GM12878 (cell line): Measurements from ENCODE around the gene TMEM138. TPM values are rescaled to one million over a fixed set of nuclear protein-coding genes. Genes with fewer than 3 reads are reported as not detected.

Experiments
- ATAC-seq: fragments of 200-7000 bp; cut with Tn5 transposase; 3 replicates; pipeline ENCODE4 v1.9.1; 2020; ENCODE audit warnings: mild to moderate bottlenecking, moderate library complexity
- BruUV-seq: library from RNA; stranded (reverse); fragments of 400-500 nt; replicated peaks from 2 replicates; lab custom pipeline; 2021; lab: Mats Ljungman, UMichigan
- CTCF ChIA-PET: fragments of 300-600 bp; sonication (Branson Sonifier 250); formaldehyde crosslinking; extraction: SDS; loops from one replicate; lab custom pipeline; 2021; ENCODE audit warnings: inconsistent platforms; lab: Yijun Ruan, JAX
- POLR2A ChIA-PET: fragments of 350-600 bp; formaldehyde crosslinking; extraction: SDS; loops from one replicate; lab custom pipeline; 2021; ENCODE audit warnings: inconsistent platforms; lab: Charles Lee
- RAD21 ChIA-PET: fragments of 300-600 bp; sonication (Branson Sonifier 250); formaldehyde crosslinking; loops from one replicate; lab custom pipeline; 2023; ENCODE audit warnings: antibody characterized with exemption; ENCODE audit not compliant: unreplicated experiment; lab: Charles Lee
- SMC1A ChIA-PET: fragments of 300-600 bp; sonication (Branson Sonifier 250); formaldehyde crosslinking; loops from one replicate; lab custom pipeline; 2023; ENCODE audit not compliant: unreplicated experiment, uncharacterized antibody; lab: Charles Lee
- DNase-seq: peaks from one replicate; pipeline ENCODE4 v3.0.0-alpha.2; 2011; ENCODE audit warnings: low read depth, low spot score
- FAIRE-seq: peaks from 3 replicates; lab custom pipeline; 2011; peaks lifted over from hg19 to GRCh38; lab: Jason Lieb, UNC
- H2AFZ ChIP-seq: 2 replicates; pipeline ENCODE4 v1.6.0; 2011; ENCODE audit warnings: low read depth, low read length, control low read depth; ENCODE audit not compliant: control insufficient read depth
- H3K27ac ChIP-seq: 2 replicates; pipeline ENCODE4 v1.5.1; 2011; ENCODE audit warnings: control low read depth; ENCODE audit not compliant: control insufficient read depth, insufficient read depth
- H3K27me3 ChIP-seq, 2 experiments: replicated peaks in 1 of 2; 2 replicates each; pipeline versions ENCODE4 v1.6.0 to v1.6.1; 2011; ENCODE audit warnings: low read length in 1 of 2; ENCODE audit not compliant: control insufficient read depth in 2 of 2, insufficient read depth in 2 of 2
- H3K36me3 ChIP-seq, 2 experiments: 2 replicates each; pipeline ENCODE4 v1.5.1; 2011; ENCODE audit warnings: low read length in 1 of 2; ENCODE audit not compliant: control insufficient read depth in 2 of 2, insufficient read depth in 2 of 2
- H3K4me1 ChIP-seq: 2 replicates; pipeline ENCODE4 v1.6.1; 2011; ENCODE audit warnings: mild to moderate bottlenecking, low read length, moderate library complexity, mixed read lengths; ENCODE audit not compliant: control insufficient read depth, insufficient read depth
- H3K4me2 ChIP-seq: 2 replicates; pipeline ENCODE4 v1.6.0; 2011; ENCODE audit warnings: control low read depth; ENCODE audit not compliant: control insufficient read depth, insufficient read depth
- H3K4me3 ChIP-seq: fragments of 200-600 bp; sonication (generic); 2 replicates; pipeline ENCODE4 v1.5.1; 2016
- H3K79me2 ChIP-seq: 2 replicates; pipeline ENCODE4 v1.6.0; 2011; ENCODE audit warnings: low read length; ENCODE audit not compliant: control insufficient read depth, insufficient read depth
- H3K9ac ChIP-seq: 2 replicates; pipeline ENCODE4 v1.8.0; 2011; ENCODE audit warnings: low read length, control low read depth, mixed read lengths; ENCODE audit not compliant: control insufficient read depth, insufficient read depth
- H3K9me3 ChIP-seq: replicated peaks from 3 replicates; pipeline ENCODE4 v1.5.1; 2011; ENCODE audit warnings: mild to moderate bottlenecking, low read length; ENCODE audit not compliant: control insufficient read depth, insufficient read depth
- H4K20me1 ChIP-seq: 2 replicates; pipeline ENCODE4 v1.6.0; 2011; ENCODE audit not compliant: control insufficient read depth, insufficient read depth
- CHD4 ChIP-seq: fragments of 200-600 bp; sonication (generic); IDR thresholded peaks from 2 replicates; pipeline ENCODE4 v1.6.1; 2016; ENCODE audit warnings: mild to moderate bottlenecking
- GATAD2B ChIP-seq: fragments of 450-650 bp; conservative IDR thresholded peaks from 2 replicates; pipeline ENCODE4 v1.6.1; 2017; ENCODE audit warnings: low read depth, mild to moderate bottlenecking, moderate library complexity
- SUPT20H ChIP-seq: IDR thresholded peaks from 2 replicates; pipeline ENCODE4 v1.6.1; 2011; ENCODE audit warnings: low read depth, mild to moderate bottlenecking, low read length, moderate library complexity, borderline replicate concordance; ENCODE audit not compliant: control insufficient read depth
- ZNF217 ChIP-seq: fragments of 450-650 bp; IDR thresholded peaks from 2 replicates; pipeline ENCODE4 v1.6.1; 2017; ENCODE audit warnings: antibody characterized with exemption, mild to moderate bottlenecking
- WGBS: methylation state at CpG from one replicate; pipeline ENCODE4 v1.1.6; 2016; ENCODE audit warnings: low lambda C conversion rate; ENCODE audit not compliant: insufficient replicate concordance, insufficient coverage; ENCODE audit errors: missing lambda C conversion rate; 5-methylcytosine and 5-hydroxymethylcytosine counted together
- in situ Hi-C: fragments of 300-500 bp; cut with MboI; formaldehyde crosslinking; loops from 9 replicates; pipeline ENCODE4 v1.14.3; 2018; ENCODE audit warnings: mixed read lengths
- intact Hi-C: fragments of 100-400 bp; cut with micrococcal nuclease; formaldehyde crosslinking; loops from one replicate; pipeline ENCODE4 v1.14.2; 2022; ENCODE audit not compliant: unreplicated experiment
- polyA plus RNA-seq, 11 experiments: library from polyadenylated mRNA; depleted of rRNA in 4 of 11; unstranded in 6 of 11; stranded (reverse) in 5 of 11; fragments of >200 nt; fragmentation: Nextera tagmentation in 4 of 11; fragmentation: Illumina TruSeq in 1 of 11; extraction: Ambion mirVana in 4 of 11; extraction: Trizol in 1 of 11; gene quantifications; 1 replicate in 1 of 11; 2 replicates in 10 of 11; pipeline versions ENCODE4 v1.2.1 to v1.2.3, GENCODE V29; 2011 to 2016; ENCODE audit warnings: inconsistent platforms in 2 of 11, missing spikeins in 2 of 11, low read depth in 1 of 11
- total RNA-seq, 4 experiments: library from RNA; depleted of rRNA in 3 of 4; stranded (reverse); fragments of >200 nt in 3 of 4; fragmentation: Illumina TruSeq in 1 of 4; extraction: Trizol in 1 of 4; gene quantifications; 2 replicates each; pipeline versions ENCODE4 v1.2.1 to v1.2.3, GENCODE V29; 2013 to 2021
- TF ChIP-seq, protein P1 (sequence below): fragments of 150-350 bp; IDR thresholded peaks from 2 replicates; pipeline ENCODE4 v1.6.1; 2016; ENCODE audit warnings: low read depth, low read length
- TF ChIP-seq, protein P2 (sequence below): IDR thresholded peaks from 2 replicates; pipeline ENCODE4 v1.6.1; 2011; ENCODE audit warnings: low read depth, mild to moderate bottlenecking, low read length, moderate library complexity, borderline replicate concordance; ENCODE audit errors: extremely low read depth

TMEM138 gene
- total and polyA plus RNA-seq, 10 of the 15 experiments (the other 5 are each of a cell fraction or from before 2014, with no cell fraction given) = 28.5 to 116 (median 73.4) TPM

DNA sequence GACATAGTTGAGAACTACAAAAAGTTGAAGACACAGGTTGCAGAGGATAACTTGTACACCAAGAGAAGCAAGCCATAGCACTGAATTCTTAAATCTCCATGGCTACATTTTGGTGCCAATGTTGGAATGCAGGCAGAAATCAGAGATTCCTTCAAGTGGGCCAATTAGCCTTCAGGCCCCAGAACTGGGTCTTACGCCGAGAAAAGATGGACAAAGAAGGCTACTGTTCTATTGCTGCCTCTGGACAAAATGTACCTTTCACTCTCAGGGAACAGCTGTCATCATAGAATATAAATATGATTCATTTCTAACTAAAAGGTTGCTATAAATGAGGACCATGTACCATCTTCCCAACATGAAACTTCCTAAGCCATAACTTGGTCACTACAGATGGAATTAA, 43.9 kb downstream of the TMEM138 start:
- ATAC-seq (no peak), FAIRE-seq (no peak), DNase-seq (no peak)
- Histone ChIP-seq H3K27me3 (no peaks in the 10 kb centered on the region), H2AFZ (no peak overlapping the region), H3K36me3 (peaks cover 27 to 46% of the 10 kb centered on the region in 2 experiments), H3K4me2 (no peak overlapping the region), H3K9me3 (no peaks in the 10 kb centered on the region), H3K4me1 (no peaks in the 10 kb centered on the region), H3K79me2 (no peaks in the 10 kb centered on the region), H4K20me1 (no peaks in the 10 kb centered on the region; the same call in 1 of the 2 replicates), H3K27ac (no peak overlapping the region)
- SMC1A ChIA-PET = no interaction called here
- RAD21 ChIA-PET = no interaction called here
- POLR2A ChIA-PET = no interaction called here
- CTCF ChIA-PET = interaction anchor here (2.1 kb wide), 1 partner anchor 30 kb away, joined by 5 read pairs; no protein-coding TSS in a partner anchor
- in situ Hi-C loops = no loop called here
- 97% methylated on average over 2 of the region's 2 CpGs for WGBS
- TF ChIP-seq CHD4 = no peak
- no peak for TF ChIP-seq SUPT20H
- TF ChIP-seq GATAD2B = no peak
- TF ChIP-seq, protein P1, sequence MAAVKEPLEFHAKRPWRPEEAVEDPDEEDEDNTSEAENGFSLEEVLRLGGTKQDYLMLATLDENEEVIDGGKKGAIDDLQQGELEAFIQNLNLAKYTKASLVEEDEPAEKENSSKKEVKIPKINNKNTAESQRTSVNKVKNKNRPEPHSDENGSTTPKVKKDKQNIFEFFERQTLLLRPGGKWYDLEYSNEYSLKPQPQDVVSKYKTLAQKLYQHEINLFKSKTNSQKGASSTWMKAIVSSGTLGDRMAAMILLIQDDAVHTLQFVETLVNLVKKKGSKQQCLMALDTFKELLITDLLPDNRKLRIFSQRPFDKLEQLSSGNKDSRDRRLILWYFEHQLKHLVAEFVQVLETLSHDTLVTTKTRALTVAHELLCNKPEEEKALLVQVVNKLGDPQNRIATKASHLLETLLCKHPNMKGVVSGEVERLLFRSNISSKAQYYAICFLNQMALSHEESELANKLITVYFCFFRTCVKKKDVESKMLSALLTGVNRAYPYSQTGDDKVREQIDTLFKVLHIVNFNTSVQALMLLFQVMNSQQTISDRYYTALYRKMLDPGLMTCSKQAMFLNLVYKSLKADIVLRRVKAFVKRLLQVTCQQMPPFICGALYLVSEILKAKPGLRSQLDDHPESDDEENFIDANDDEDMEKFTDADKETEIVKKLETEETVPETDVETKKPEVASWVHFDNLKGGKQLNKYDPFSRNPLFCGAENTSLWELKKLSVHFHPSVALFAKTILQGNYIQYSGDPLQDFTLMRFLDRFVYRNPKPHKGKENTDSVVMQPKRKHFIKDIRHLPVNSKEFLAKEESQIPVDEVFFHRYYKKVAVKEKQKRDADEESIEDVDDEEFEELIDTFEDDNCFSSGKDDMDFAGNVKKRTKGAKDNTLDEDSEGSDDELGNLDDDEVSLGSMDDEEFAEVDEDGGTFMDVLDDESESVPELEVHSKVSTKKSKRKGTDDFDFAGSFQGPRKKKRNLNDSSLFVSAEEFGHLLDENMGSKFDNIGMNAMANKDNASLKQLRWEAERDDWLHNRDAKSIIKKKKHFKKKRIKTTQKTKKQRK = no peak
- TF ChIP-seq, protein P2, sequence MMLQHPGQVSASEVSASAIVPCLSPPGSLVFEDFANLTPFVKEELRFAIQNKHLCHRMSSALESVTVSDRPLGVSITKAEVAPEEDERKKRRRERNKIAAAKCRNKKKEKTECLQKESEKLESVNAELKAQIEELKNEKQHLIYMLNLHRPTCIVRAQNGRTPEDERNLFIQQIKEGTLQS = no peak
- TF ChIP-seq ZNF217 = no peak
- TF ChIP-seq, all 136 proteins: peak for 0
- intact Hi-C loops = no loop called here
- H3K9ac ChIP-seq = no peak overlapping the region
- BruUV-seq = no TSS peak
- no peak overlapping the region for H3K4me3 ChIP-seq
